HEK293 (cell line): ENCODE measurements around the gene AFF3.

Experiments
- ZFP3 ChIP-seq: fragments of 450-650 bp; formaldehyde crosslinking; IDR thresholded peaks from 2 replicates; pipeline ENCODE4 v1.5.1; 2016; ENCODE audit warnings: low read depth, missing biosample characterization, missing genetic modification characterization
- ZNF132 ChIP-seq: fragments of 450-650 bp; formaldehyde crosslinking; IDR thresholded peaks from 2 replicates; pipeline ENCODE4 v1.5.1; 2017; ENCODE audit warnings: missing biosample characterization, missing genetic modification characterization, borderline replicate concordance
- ZNF16 ChIP-seq: fragments of 450-650 bp; formaldehyde crosslinking; IDR thresholded peaks from 2 replicates; pipeline ENCODE4 v1.5.1; 2016; ENCODE audit warnings: low read depth, missing biosample characterization, missing genetic modification characterization
- ZNF184 ChIP-seq: fragments of 450-650 bp; IDR thresholded peaks from 2 replicates; pipeline ENCODE4 v1.5.1; 2018; ENCODE audit warnings: missing biosample characterization, mild to moderate bottlenecking, missing genetic modification characterization
- ZNF596 ChIP-seq: fragments of 450-650 bp; IDR thresholded peaks from 2 replicates; pipeline ENCODE4 v1.5.0; 2018; ENCODE audit warnings: missing biosample characterization, mild to moderate bottlenecking, missing genetic modification characterization, moderate library complexity
- ZNF785 ChIP-seq: fragments of 450-650 bp; formaldehyde crosslinking; IDR thresholded peaks from 2 replicates; pipeline ENCODE4 v1.5.1; 2016; ENCODE audit warnings: missing biosample characterization, missing genetic modification characterization
- ZNF830 ChIP-seq: fragments of 450-650 bp; IDR thresholded peaks from 2 replicates; pipeline ENCODE4 v1.5.0; 2018; ENCODE audit warnings: missing biosample characterization, missing genetic modification characterization, low read depth, mild to moderate bottlenecking, moderate library complexity
- TF ChIP-seq, protein P1 (sequence below): fragments of 450-650 bp; formaldehyde crosslinking; IDR thresholded peaks from 2 replicates; pipeline ENCODE4 v1.5.1; 2016; ENCODE audit warnings: missing biosample characterization, missing genetic modification characterization
- TF ChIP-seq, protein P2 (sequence below): fragments of 450-650 bp; formaldehyde crosslinking; IDR thresholded peaks from 2 replicates; pipeline ENCODE4 v1.5.1; 2017; ENCODE audit warnings: missing biosample characterization, missing genetic modification characterization
- TF ChIP-seq, protein P3 (sequence below): fragments of 450-650 bp; formaldehyde crosslinking; IDR thresholded peaks from 2 replicates; pipeline ENCODE4 v1.5.1; 2017; ENCODE audit warnings: missing biosample characterization, missing genetic modification characterization
- TF ChIP-seq, protein P4 (sequence below): fragments of 450-650 bp; formaldehyde crosslinking; IDR thresholded peaks from 2 replicates; pipeline ENCODE4 v1.5.1; 2016; ENCODE audit warnings: missing biosample characterization, missing genetic modification characterization

DNA sequence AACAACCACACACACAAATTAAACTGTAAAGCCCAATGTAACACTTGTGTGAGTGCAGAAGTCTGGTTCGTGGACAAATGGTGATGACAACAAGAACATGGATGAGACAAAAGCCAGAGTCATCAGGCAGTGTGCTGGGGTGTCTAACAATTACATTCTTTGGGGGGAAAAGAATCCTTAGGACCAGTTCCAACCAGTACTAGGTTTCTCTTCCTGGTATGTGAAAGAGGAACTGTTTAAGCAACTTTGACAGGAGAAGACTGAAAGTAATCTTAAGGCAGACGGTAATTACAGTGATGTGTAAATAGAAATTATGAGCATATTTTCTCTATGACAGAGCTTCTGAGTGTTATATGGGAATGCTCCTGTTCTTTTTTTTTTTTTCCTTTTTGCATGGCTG lies 133.4 kb downstream of the AFF3 start:
- no peak for TF ChIP-seq ZNF785 (tag by site-specific recombination)
- TF ChIP-seq, protein P1, sequence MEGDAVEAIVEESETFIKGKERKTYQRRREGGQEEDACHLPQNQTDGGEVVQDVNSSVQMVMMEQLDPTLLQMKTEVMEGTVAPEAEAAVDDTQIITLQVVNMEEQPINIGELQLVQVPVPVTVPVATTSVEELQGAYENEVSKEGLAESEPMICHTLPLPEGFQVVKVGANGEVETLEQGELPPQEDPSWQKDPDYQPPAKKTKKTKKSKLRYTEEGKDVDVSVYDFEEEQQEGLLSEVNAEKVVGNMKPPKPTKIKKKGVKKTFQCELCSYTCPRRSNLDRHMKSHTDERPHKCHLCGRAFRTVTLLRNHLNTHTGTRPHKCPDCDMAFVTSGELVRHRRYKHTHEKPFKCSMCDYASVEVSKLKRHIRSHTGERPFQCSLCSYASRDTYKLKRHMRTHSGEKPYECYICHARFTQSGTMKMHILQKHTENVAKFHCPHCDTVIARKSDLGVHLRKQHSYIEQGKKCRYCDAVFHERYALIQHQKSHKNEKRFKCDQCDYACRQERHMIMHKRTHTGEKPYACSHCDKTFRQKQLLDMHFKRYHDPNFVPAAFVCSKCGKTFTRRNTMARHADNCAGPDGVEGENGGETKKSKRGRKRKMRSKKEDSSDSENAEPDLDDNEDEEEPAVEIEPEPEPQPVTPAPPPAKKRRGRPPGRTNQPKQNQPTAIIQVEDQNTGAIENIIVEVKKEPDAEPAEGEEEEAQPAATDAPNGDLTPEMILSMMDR (tag by site-specific recombination), result no peak
- TF ChIP-seq ZNF596, result no peak
- no peak for TF ChIP-seq ZNF132 (tag by site-specific recombination)
- TF ChIP-seq, protein P2, sequence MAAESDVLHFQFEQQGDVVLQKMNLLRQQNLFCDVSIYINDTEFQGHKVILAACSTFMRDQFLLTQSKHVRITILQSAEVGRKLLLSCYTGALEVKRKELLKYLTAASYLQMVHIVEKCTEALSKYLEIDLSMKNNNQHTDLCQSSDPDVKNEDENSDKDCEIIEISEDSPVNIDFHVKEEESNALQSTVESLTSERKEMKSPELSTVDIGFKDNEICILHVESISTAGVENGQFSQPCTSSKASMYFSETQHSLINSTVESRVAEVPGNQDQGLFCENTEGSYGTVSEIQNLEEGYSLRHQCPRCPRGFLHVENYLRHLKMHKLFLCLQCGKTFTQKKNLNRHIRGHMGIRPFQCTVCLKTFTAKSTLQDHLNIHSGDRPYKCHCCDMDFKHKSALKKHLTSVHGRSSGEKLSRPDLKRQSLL (tag by site-specific recombination), result no peak
- TF ChIP-seq ZNF16 (tag by site-specific recombination), result no peak
- TF ChIP-seq, protein P3, sequence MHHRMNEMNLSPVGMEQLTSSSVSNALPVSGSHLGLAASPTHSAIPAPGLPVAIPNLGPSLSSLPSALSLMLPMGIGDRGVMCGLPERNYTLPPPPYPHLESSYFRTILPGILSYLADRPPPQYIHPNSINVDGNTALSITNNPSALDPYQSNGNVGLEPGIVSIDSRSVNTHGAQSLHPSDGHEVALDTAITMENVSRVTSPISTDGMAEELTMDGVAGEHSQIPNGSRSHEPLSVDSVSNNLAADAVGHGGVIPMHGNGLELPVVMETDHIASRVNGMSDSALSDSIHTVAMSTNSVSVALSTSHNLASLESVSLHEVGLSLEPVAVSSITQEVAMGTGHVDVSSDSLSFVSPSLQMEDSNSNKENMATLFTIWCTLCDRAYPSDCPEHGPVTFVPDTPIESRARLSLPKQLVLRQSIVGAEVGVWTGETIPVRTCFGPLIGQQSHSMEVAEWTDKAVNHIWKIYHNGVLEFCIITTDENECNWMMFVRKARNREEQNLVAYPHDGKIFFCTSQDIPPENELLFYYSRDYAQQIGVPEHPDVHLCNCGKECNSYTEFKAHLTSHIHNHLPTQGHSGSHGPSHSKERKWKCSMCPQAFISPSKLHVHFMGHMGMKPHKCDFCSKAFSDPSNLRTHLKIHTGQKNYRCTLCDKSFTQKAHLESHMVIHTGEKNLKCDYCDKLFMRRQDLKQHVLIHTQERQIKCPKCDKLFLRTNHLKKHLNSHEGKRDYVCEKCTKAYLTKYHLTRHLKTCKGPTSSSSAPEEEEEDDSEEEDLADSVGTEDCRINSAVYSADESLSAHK (tag by site-specific recombination), result no peak
- TF ChIP-seq ZNF184 (tag by site-specific recombination), result no peak
- TF ChIP-seq ZFP3 (tag by site-specific recombination), result no peak
- TF ChIP-seq, protein P4, sequence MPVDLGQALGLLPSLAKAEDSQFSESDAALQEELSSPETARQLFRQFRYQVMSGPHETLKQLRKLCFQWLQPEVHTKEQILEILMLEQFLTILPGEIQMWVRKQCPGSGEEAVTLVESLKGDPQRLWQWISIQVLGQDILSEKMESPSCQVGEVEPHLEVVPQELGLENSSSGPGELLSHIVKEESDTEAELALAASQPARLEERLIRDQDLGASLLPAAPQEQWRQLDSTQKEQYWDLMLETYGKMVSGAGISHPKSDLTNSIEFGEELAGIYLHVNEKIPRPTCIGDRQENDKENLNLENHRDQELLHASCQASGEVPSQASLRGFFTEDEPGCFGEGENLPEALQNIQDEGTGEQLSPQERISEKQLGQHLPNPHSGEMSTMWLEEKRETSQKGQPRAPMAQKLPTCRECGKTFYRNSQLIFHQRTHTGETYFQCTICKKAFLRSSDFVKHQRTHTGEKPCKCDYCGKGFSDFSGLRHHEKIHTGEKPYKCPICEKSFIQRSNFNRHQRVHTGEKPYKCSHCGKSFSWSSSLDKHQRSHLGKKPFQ (tag by site-specific recombination), result no peak
- no peak for TF ChIP-seq ZNF830 (tag by site-specific recombination)
